Left lung (tissue), 10 donors: ENCODE results near the gene PFDN5. TPM values are rescaled to one million over a fixed set of nuclear protein-coding genes. Genes with fewer than 3 reads are reported as not detected.

Experiments used
- ATAC-seq: fragments of 200-7000 bp; cut with Tn5 transposase; one replicate; pipeline ENCODE4 v1.9.1; 2020; ENCODE audit warnings: moderate library complexity
- DNase-seq, 4 donors: peaks; one replicate each; pipeline ENCODE4 v3.0.0-alpha.2; 2013 to 2020
- H3K27ac ChIP-seq, 2 donors: fragments of 200-600 bp; sonication (generic) in 1 of 2; one replicate each; pipeline versions ENCODE4 v1.5.0 to v1.8.0; 2020 to 2021
- H3K27me3 ChIP-seq, 2 donors: fragments of 200-600 bp; sonication (generic) in 1 of 2; one replicate each; pipeline versions ENCODE4 v1.5.0 to v1.8.0; 2020 to 2021
- H3K36me3 ChIP-seq, 2 donors: fragments of 200-600 bp; sonication (generic) in 1 of 2; one replicate each; pipeline versions ENCODE4 v1.5.0 to v1.8.0; 2020 to 2021
- H3K4me1 ChIP-seq, 2 donors: fragments of 200-600 bp; one replicate each; pipeline ENCODE4 v1.8.0; 2021
- H3K4me3 ChIP-seq, 2 donors: fragments of 200-600 bp; sonication (generic) in 1 of 2; one replicate each; pipeline versions ENCODE4 v1.5.0 to v1.8.0; 2020 to 2021; ENCODE audit warnings: mild to moderate bottlenecking in 1 of 2
- H3K9me3 ChIP-seq, 2 donors: fragments of 200-600 bp; sonication (generic) in 1 of 2; one replicate each; pipeline versions ENCODE4 v1.5.0 to v1.8.0; 2020 to 2021
- intact Hi-C, 2 donors: fragments of 100-400 bp; cut with DNase I; formaldehyde crosslinking; loops; one replicate each; pipeline versions ENCODE4 v1.11.2 to v1.14.2; 2022
- polyA plus RNA-seq, 6 donors: library from polyadenylated mRNA; unstranded; fragments of 120-200 nt; gene quantifications; one replicate each; pipeline ENCODE4 v1.2.1, GENCODE V29; 2013; ENCODE audit not compliant: insufficient read length in 6 of 6
- total RNA-seq, 2 donors: library from RNA; stranded (reverse); fragmentation: NEBNext Ultra II Directional; extraction: Animal tissue kit (Norgen Biotek cat#: 25700); gene quantifications; one replicate each; pipeline ENCODE4 v1.2.1, GENCODE V29; 2021
- TF ChIP-seq, protein P1 (sequence below), 2 donors: fragments of 200-600 bp; sonication (generic) in 1 of 2; IDR thresholded peaks; one replicate each; pipeline versions ENCODE4 v1.5.0 to v1.8.0; 2021; ENCODE audit warnings: antibody characterized with exemption in 2 of 2
- donor health status: DM: no; HTN: yes; CAD: no.
- donor health status: DM: no; HTN: no; CAD: no.

The PFDN5 gene
- total and polyA plus RNA-seq, 8 donors, result 321 to 800 (median 724) TPM

DNA sequence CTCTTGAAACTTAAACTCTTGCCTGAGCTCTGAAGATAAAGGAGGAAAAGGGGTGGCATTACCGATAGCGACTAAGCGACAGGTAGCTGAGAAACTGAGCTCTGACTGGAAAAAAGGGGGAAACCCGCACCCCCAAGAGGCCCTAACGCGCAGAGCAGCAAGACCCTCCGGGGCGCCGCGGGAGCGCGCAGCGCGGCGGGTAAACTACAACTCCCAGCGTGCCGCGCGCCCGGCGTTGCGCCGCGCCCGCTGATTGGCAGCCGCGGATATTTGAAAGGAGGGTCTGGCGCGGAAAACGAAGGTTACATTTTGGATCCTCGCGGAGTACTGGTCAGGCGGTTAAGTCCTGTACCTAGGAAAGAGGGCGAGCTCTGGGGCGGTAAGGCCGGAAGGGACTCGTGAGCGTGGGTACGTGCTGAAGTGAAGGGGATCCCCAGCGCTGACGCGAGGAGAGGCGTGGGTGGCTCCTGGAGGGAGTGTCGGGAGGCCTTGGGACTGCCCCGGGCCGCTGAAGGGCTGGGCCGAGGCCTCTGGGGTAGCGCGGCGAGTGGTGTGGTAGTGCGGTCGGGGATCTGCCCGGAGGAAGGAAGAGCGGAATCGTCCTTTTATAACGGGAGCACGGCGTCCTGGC, 27.2 kb upstream of the PFDN5 start, which contains the start of gene ESPL1:
Gene ESPL1, plus strand, starts transcription at position 301 of the 631 bp plus-strand sequence. CDS start 468 bp downstream, outside the sequence.
- no peaks in the 10 kb centered on the region for H3K27me3 ChIP-seq
- peaks cover 9 to 29% of the 10 kb centered on the region in 2 donors for H3K4me1 ChIP-seq
- peak; percentile 94 for ATAC-seq
- TF ChIP-seq, protein P1, sequence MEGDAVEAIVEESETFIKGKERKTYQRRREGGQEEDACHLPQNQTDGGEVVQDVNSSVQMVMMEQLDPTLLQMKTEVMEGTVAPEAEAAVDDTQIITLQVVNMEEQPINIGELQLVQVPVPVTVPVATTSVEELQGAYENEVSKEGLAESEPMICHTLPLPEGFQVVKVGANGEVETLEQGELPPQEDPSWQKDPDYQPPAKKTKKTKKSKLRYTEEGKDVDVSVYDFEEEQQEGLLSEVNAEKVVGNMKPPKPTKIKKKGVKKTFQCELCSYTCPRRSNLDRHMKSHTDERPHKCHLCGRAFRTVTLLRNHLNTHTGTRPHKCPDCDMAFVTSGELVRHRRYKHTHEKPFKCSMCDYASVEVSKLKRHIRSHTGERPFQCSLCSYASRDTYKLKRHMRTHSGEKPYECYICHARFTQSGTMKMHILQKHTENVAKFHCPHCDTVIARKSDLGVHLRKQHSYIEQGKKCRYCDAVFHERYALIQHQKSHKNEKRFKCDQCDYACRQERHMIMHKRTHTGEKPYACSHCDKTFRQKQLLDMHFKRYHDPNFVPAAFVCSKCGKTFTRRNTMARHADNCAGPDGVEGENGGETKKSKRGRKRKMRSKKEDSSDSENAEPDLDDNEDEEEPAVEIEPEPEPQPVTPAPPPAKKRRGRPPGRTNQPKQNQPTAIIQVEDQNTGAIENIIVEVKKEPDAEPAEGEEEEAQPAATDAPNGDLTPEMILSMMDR (IDR thresholded peaks at IDR 0.05), result peak; percentile 17 to 35
- peak within 1 kb of the TSS; percentile 52 to 75 for H3K4me3 ChIP-seq
- DNase-seq, result peak; percentile 82 to 91 (median 88)
- H3K36me3 ChIP-seq, result no peaks in the 10 kb centered on the region
- intact Hi-C loops, result no loop called here
- no peaks in the 10 kb centered on the region for H3K9me3 ChIP-seq
- peak within 1 kb of the TSS; percentile 33 to 74 for H3K27ac ChIP-seq

DNA sequence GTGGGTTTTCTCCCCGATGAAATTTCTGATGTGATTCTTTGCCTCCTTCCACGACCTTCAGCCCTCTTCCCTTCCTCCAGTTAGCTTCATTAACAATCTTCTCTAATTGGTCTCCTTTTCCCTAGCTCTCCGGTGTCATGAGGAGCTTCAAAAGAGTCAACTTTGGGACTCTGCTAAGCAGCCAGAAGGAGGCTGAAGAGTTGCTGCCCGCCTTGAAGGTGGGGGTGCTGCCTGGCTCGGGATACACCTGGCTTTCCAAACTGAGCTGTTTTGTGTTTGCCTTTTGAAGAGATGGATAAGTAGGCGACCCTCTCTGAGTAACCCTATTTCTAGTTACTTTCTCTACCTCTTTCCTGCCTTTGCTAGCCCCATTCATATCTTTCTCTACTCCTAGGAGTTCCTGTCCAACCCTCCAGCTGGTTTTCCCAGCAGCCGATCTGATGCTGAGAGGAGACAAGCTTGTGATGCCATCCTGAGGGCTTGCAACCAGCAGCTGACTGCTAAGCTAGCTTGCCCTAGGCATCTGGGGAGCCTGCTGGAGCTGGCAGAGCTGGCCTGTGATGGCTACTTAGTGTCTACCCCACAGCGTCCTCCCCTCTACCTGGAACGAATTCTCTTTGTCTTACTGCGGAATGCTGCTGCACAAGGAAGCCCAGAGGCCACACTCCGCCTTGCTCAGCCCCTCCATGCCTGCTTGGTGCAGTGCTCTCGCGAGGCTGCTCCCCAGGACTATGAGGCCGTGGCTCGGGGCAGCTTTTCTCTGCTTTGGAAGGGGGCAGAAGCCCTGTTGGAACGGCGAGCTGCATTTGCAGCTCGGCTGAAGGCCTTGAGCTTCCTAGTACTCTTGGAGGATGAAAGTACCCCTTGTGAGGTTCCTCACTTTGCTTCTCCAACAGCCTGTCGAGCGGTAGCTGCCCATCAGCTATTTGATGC, 26.4 kb upstream of the PFDN5 start:
- H3K36me3 ChIP-seq, result no peaks in the 10 kb centered on the region
- H3K4me1 ChIP-seq, result peaks cover 9 to 29% of the 10 kb centered on the region in 2 donors
- DNase-seq, result peak in 1 of 4 donors; percentile 61
- H3K27me3 ChIP-seq, result no peaks in the 10 kb centered on the region
- H3K9me3 ChIP-seq, result no peaks in the 10 kb centered on the region
- H3K4me3 ChIP-seq, result peak overlapping the region; percentile 52 to 75
- intact Hi-C loops, result no loop called here
- TF ChIP-seq, protein P1 (IDR thresholded peaks at IDR 0.05), result no peak
- no peak overlapping the region for H3K27ac ChIP-seq
- peak; percentile 4 for ATAC-seq

DNA sequence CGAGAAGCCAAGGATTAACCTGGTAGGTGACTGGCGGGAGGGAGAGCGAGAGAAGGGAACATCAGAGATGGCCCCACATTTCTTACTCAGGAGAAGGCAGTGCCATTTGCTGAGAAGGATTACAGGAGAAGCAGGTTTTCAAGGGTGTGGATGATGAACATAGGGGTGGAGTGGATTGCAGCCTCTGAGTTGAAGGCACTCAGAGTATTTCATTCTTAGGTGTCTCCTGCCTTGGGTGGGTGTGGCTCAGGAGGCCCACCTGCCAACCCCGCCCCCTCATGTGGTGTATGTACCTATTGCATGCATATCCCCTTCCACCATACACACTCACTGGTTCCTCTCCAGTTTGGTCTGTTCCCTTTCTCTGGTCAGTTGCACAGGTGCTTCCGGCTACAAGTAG, 20.9 kb upstream of the PFDN5 start:
- TF ChIP-seq, protein P1 (IDR thresholded peaks at IDR 0.05), result no peak
- ATAC-seq, result no peak
- Histone ChIP-seq H3K9me3 (no peaks in the 10 kb centered on the region), H3K4me3 (no peak overlapping the region), H3K27me3 (no peaks in the 10 kb centered on the region), H3K4me1 (peaks cover 0 to 6% of the 10 kb centered on the region in 2 donors), H3K27ac (no peak overlapping the region), H3K36me3 (peaks cover 0 to 11% of the 10 kb centered on the region in 2 donors)
- intact Hi-C loops, result no loop called here
- DNase-seq, result peak in 1 of 4 donors; percentile 6

DNA sequence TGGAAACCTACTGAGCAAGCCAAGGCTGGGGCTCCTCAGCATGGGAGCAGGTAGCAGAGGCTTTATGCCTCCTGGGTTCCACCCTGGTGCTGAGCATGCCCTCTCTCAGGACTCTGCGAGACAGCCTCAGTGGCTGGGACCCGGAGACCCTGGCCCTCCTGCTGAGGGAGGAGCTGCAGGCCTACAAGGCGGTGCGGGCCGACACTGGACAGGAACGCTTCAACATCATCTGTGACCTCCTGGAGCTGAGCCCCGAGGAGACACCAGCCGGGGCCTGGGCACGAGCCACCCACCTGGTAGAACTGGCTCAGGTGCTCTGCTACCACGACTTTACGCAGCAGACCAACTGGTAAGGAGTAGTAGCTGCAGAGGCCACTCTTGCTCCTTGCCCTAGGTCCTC, 18.8 kb upstream of the PFDN5 start:
- peak in 1 of 4 donors; percentile 66 for DNase-seq
- H3K9me3 ChIP-seq, result no peaks in the 10 kb centered on the region
- ATAC-seq, result no peak
- TF ChIP-seq, protein P1 (IDR thresholded peaks at IDR 0.05), result no peak
- intact Hi-C loops, result no loop called here
- peaks cover 0 to 13% of the 10 kb centered on the region in 2 donors for H3K36me3 ChIP-seq
- H3K27ac ChIP-seq, result no peak overlapping the region
- no peak overlapping the region for H3K4me3 ChIP-seq
- H3K4me1 ChIP-seq, result no peaks in the 10 kb centered on the region
- H3K27me3 ChIP-seq, result no peaks in the 10 kb centered on the region

DNA sequence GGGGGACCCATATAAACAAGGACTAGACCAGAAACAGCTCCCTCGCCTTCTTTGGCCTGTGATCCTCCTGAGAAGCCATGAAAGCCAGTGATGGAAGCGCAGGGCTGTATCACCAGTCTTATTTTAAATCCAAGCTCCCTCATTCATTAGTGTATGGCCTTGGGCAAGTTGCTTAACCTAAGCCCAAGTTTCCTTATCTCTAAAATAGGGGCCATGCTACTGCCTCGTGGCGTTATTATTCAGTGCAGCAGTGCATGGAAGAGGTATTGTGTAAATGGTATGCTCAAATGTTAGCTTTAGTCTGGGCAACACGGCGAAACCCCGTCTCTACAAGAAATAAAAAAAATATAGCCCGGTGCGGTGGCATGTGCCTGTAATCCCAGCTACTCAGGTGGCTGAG, 17.4 kb upstream of the PFDN5 start:
- no peaks in the 10 kb centered on the region for H3K27me3 ChIP-seq
- no peak overlapping the region for H3K27ac ChIP-seq
- ATAC-seq, result no peak
- H3K4me3 ChIP-seq, result no peak overlapping the region
- peaks cover 0 to 23% of the 10 kb centered on the region in 2 donors for H3K36me3 ChIP-seq
- intact Hi-C loops, result no loop called here
- peak in 1 of 4 donors; percentile 8 for DNase-seq
- H3K9me3 ChIP-seq, result no peaks in the 10 kb centered on the region
- no peaks in the 10 kb centered on the region for H3K4me1 ChIP-seq
- TF ChIP-seq, protein P1 (IDR thresholded peaks at IDR 0.05), result no peak
